ENCODE measurements around the gene JAK2. TPM values are rescaled to one million over a fixed set of nuclear protein-coding genes. Genes with fewer than 3 reads are reported as not detected.
A peak's percentile ranks its signal among the peaks of the same experiment; 100 is the strongest.
"Not testable (repeated sequence)": the region's sequence is repeated elsewhere in the genome, so short reads cannot be mapped to it uniquely, and the experiment has no call there.

Gene JAK2
- total RNA-seq, 1 donor, result 21.0 TPM

DNA sequence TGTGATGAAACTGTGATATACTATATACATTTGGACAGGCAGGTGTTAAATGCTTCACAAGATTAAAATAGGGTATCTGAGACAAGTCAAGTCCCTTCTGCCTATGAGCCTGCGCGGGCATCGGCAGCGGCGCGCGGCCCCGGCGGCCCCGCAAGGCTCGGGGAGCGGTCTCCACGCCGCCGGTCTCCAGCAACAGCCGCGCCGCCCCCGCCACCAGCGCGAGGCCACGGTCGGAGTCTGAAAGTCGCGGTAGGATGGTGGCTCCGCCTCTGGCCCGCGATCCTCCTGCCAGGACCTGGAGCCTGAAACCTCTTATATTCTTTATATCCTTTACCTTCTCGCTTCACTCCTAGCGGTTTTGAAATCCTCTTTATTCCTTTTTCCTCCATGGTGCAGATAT lies 100.9 kb downstream of the JAK2 start:
- Histone ChIP-seq H3K27me3 (ENCODE audit: insufficient read depth, low read length) (no peaks in the 10 kb centered on the region), H4K20me1 (ENCODE audit: insufficient read depth, low read length) (no peaks in the 10 kb centered on the region), H3K4me1 (ENCODE audit: insufficient read depth, low read length) (no peaks in the 10 kb centered on the region), H3K79me2 (ENCODE audit: insufficient read depth, low read length) (no peaks in the 10 kb centered on the region), H3K4me2 (ENCODE audit: insufficient read depth, low read length) (no peak overlapping the region), H3K36me3 (ENCODE audit: insufficient read depth, low read length) (peaks cover 35% of the 10 kb centered on the region), H3K9me3 (ENCODE audit: low read depth, low read length) (no peaks in the 10 kb centered on the region), H3K27ac (ENCODE audit: low read depth, low read length) (no peak overlapping the region), H3K4me3 (ENCODE audit: insufficient read depth, low read length) (no peak overlapping the region), H2AFZ (ENCODE audit: low read length) (no peak overlapping the region)
- TF ChIP-seq, protein P1, sequence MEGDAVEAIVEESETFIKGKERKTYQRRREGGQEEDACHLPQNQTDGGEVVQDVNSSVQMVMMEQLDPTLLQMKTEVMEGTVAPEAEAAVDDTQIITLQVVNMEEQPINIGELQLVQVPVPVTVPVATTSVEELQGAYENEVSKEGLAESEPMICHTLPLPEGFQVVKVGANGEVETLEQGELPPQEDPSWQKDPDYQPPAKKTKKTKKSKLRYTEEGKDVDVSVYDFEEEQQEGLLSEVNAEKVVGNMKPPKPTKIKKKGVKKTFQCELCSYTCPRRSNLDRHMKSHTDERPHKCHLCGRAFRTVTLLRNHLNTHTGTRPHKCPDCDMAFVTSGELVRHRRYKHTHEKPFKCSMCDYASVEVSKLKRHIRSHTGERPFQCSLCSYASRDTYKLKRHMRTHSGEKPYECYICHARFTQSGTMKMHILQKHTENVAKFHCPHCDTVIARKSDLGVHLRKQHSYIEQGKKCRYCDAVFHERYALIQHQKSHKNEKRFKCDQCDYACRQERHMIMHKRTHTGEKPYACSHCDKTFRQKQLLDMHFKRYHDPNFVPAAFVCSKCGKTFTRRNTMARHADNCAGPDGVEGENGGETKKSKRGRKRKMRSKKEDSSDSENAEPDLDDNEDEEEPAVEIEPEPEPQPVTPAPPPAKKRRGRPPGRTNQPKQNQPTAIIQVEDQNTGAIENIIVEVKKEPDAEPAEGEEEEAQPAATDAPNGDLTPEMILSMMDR (IDR thresholded peaks at IDR 0.05; ENCODE audit: extremely low read depth, low read depth, low read length), result no peak
- DNase-seq (ENCODE audit: insufficient read length, low spot score, missing footprints), result no peak

DNA sequence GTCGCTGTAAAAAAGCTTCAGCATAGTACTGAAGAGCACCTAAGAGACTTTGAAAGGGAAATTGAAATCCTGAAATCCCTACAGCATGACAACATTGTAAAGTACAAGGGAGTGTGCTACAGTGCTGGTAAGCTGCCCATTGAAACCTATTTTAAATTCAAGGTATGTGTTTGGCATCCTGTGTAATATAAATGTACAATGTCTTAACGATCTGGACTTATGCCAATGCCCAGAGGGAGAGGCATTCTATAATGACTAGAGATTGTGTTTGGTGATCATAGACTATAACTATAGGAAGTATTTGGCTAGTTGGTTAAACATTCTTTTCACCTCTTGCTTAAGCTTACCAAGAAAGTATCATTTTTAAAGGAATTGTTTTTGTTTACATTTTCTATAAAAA lies 104.7 kb downstream of the JAK2 start:
- Histone ChIP-seq H3K36me3 (ENCODE audit: insufficient read depth, low read length) (peaks cover 21% of the 10 kb centered on the region), H3K27ac (ENCODE audit: low read depth, low read length) (no peak overlapping the region), H3K4me3 (ENCODE audit: insufficient read depth, low read length) (no peak overlapping the region), H3K9me3 (ENCODE audit: low read depth, low read length) (no peaks in the 10 kb centered on the region), H4K20me1 (ENCODE audit: insufficient read depth, low read length) (no peaks in the 10 kb centered on the region), H2AFZ (ENCODE audit: low read length) (no peak overlapping the region), H3K4me1 (ENCODE audit: insufficient read depth, low read length) (no peaks in the 10 kb centered on the region), H3K27me3 (ENCODE audit: insufficient read depth, low read length) (no peaks in the 10 kb centered on the region), H3K4me2 (ENCODE audit: insufficient read depth, low read length) (no peak overlapping the region), H3K79me2 (ENCODE audit: insufficient read depth, low read length) (no peaks in the 10 kb centered on the region)
- TF ChIP-seq, protein P1 (IDR thresholded peaks at IDR 0.05; ENCODE audit: extremely low read depth, low read depth, low read length), result no peak
- peak; percentile 19 for DNase-seq (ENCODE audit: insufficient read length, low spot score, missing footprints)

DNA sequence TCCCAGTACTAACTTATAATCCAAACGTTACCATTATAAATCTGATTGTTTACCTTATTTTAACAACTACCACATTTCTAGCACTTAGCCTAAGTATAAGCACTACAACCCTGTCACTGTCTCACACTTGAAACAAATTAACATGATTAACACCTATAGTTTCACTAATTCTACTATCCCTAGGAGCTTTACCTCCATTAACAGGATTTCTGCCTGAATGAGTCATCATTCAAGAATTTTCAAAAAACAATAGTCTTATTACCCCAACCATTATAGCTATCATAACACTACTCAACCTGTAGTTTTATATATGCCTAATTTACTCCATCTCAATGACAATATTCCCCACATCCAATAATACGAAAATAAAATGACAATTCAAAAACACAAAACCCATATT lies 110.7 kb downstream of the JAK2 start:
- Histone ChIP-seq H3K27ac (ENCODE audit: low read depth, low read length) (no peak overlapping the region), H3K4me2 (ENCODE audit: insufficient read depth, low read length) (no peak overlapping the region), H4K20me1 (ENCODE audit: insufficient read depth, low read length) (no peaks in the 10 kb centered on the region), H3K79me2 (ENCODE audit: insufficient read depth, low read length) (no peaks in the 10 kb centered on the region), H3K4me1 (ENCODE audit: insufficient read depth, low read length) (no peaks in the 10 kb centered on the region), H3K4me3 (ENCODE audit: insufficient read depth, low read length) (no peak overlapping the region), H3K9me3 (ENCODE audit: low read depth, low read length) (no peaks in the 10 kb centered on the region), H3K36me3 (ENCODE audit: insufficient read depth, low read length) (peaks cover 5% of the 10 kb centered on the region), H3K27me3 (ENCODE audit: insufficient read depth, low read length) (no peaks in the 10 kb centered on the region), H2AFZ (ENCODE audit: low read length) (no peak overlapping the region)
- no peak for DNase-seq (ENCODE audit: insufficient read length, low spot score, missing footprints)
- TF ChIP-seq, protein P1 (IDR thresholded peaks at IDR 0.05; ENCODE audit: extremely low read depth, low read depth, low read length), result no peak

DNA sequence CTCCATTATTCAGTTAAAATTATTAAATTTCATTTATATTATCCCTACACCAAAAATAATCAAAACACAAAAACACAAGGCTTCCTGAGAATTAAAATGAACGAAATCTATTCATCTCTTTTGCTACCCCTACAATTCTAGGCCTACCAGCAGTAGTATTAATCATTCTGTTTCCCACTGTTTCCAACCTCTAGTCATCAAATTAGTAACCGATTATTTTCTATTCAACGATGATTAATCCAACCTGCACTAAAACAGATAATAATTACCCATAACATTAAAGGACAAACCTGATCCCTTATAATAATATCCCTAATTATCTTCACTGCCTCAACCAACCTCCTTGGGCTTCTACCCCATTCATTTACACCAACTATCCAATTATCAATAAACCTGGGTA lies 114.4 kb downstream of the JAK2 start:
- no peaks in the 10 kb centered on the region for H3K79me2 ChIP-seq (ENCODE audit: insufficient read depth, low read length)
- no peak overlapping the region for H3K27ac ChIP-seq (ENCODE audit: low read depth, low read length)
- TF ChIP-seq, protein P1 (IDR thresholded peaks at IDR 0.05; ENCODE audit: extremely low read depth, low read depth, low read length), result no peak
- H3K4me2 ChIP-seq (ENCODE audit: insufficient read depth, low read length), result no peak overlapping the region
- no peaks in the 10 kb centered on the region for H3K27me3 ChIP-seq (ENCODE audit: insufficient read depth, low read length)
- no peak overlapping the region for H2AFZ ChIP-seq (ENCODE audit: low read length)
- H3K4me3 ChIP-seq (ENCODE audit: insufficient read depth, low read length), result no peak overlapping the region
- H3K36me3 ChIP-seq (ENCODE audit: insufficient read depth, low read length), result peaks cover 8% of the 10 kb centered on the region
- H3K4me1 ChIP-seq (ENCODE audit: insufficient read depth, low read length), result no peaks in the 10 kb centered on the region
- no peak for DNase-seq (ENCODE audit: insufficient read length, low spot score, missing footprints)
- H3K9me3 ChIP-seq (ENCODE audit: low read depth, low read length), result no peaks in the 10 kb centered on the region
- H4K20me1 ChIP-seq (ENCODE audit: insufficient read depth, low read length), result no peaks in the 10 kb centered on the region

GRCh38 chr9:5101127-5101526 lies 116.1 kb downstream of the JAK2 start:
- not testable (repeated sequence) for DNase-seq (ENCODE audit: insufficient read length, low spot score, missing footprints); H3K9me3 ChIP-seq (ENCODE audit: low read depth, low read length); H3K27ac ChIP-seq (ENCODE audit: low read depth, low read length); H2AFZ ChIP-seq (ENCODE audit: low read length); H3K4me2 ChIP-seq (ENCODE audit: insufficient read depth, low read length); H3K4me1 ChIP-seq (ENCODE audit: insufficient read depth, low read length); H4K20me1 ChIP-seq (ENCODE audit: insufficient read depth, low read length); H3K27me3 ChIP-seq (ENCODE audit: insufficient read depth, low read length); H3K4me3 ChIP-seq (ENCODE audit: insufficient read depth, low read length); H3K36me3 ChIP-seq (ENCODE audit: insufficient read depth, low read length); H3K79me2 ChIP-seq (ENCODE audit: insufficient read depth, low read length)

DNA sequence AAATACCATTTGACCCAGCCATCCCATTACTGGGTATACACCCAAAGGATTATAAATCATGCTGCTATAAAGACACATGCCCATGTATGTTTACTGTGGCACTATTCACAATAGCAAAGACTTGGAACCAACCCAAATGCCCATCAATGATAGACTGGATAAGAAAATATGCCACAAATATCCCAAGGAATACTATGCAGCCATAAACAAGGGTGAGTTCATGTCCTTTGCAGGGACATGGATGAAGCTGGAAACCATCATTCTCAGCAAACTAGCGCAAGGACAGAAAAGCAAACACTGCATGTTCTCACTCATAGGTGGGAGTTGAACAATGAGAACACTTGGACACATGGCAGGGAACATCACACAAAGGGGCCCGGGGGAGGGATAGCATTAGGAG lies 121.4 kb downstream of the JAK2 start:
- H3K4me1 ChIP-seq (ENCODE audit: insufficient read depth, low read length); H3K4me2 ChIP-seq (ENCODE audit: insufficient read depth, low read length); H3K79me2 ChIP-seq (ENCODE audit: insufficient read depth, low read length); H3K27ac ChIP-seq (ENCODE audit: low read depth, low read length); H3K9me3 ChIP-seq (ENCODE audit: low read depth, low read length); H4K20me1 ChIP-seq (ENCODE audit: insufficient read depth, low read length); H3K4me3 ChIP-seq (ENCODE audit: insufficient read depth, low read length); H3K36me3 ChIP-seq (ENCODE audit: insufficient read depth, low read length); H3K27me3 ChIP-seq (ENCODE audit: insufficient read depth, low read length); H2AFZ ChIP-seq (ENCODE audit: low read length); DNase-seq (ENCODE audit: insufficient read length, low spot score, missing footprints): not testable (repeated sequence)

All from osteoblast (primary cell).